Fibroblast of lung (primary cell): ENCODE measurements around the gene LY6G6F.
A peak's percentile ranks its signal among the peaks of the same experiment; 100 is the strongest.

Experiments used
- EZH2 ChIP-seq: IDR thresholded peaks from 2 replicates; pipeline ENCODE4 v1.5.1; 2012; ENCODE audit warnings: low read length, control low read depth, mild to moderate bottlenecking; ENCODE audit errors: missing control alignments
- TF ChIP-seq, protein P1 (sequence below), 2 donors: IDR thresholded peaks in 1 of 2; conservative IDR thresholded peaks in 1 of 2; 1 replicate in 1 of 2; 2 replicates in 1 of 2; pipeline ENCODE4 v1.5.1; 2011 to 2012; ENCODE audit warnings: low read length in 2 of 2, control low read depth in 1 of 2, inconsistent platforms in 1 of 2, low read depth in 1 of 2, mild to moderate bottlenecking in 1 of 2

DNA sequence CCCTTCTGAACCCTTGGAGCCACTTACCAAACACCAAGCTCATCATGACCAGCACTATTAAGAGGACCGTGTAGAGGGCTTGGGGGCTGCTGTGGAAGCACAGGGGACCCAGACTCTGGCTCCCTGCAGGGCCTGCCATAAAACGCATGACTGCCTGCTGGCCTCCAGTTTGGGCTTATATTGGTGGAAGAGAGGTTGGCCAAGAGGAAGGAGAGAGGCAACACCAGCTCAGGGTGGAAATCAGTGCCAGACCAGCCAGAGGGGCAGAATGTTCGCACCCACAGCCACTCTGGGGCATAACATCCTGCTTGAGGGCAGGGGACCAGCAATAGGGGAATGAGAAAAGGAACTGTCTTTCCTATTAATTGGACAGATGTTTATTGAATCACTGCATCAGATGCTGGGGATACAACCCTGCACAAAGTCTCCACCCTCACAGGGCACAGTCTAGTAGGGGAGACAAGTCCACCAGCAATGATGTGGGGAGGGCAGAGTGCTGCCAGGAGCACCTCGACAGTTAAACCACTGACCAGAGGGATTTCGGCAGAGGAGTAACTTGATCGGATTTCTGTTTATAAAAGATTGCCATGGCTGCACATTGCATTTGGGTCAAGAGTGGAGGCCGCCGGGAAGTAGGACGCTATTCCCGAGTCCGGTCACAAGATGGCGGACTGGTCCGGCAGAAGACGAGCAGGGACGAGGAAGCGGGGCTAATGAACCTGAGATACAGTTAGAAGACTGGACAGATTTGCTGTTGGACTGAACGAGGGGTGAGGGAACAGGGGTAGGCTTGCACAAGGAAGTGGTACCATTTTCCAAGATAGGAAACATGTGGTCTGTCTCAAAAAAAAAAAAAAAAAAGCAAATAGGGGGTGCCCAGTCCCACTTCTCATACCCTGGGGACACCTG, 26.2 kb upstream of the LY6G6F start, which contains the start of gene LY6G5C:
- TF ChIP-seq, protein P1, sequence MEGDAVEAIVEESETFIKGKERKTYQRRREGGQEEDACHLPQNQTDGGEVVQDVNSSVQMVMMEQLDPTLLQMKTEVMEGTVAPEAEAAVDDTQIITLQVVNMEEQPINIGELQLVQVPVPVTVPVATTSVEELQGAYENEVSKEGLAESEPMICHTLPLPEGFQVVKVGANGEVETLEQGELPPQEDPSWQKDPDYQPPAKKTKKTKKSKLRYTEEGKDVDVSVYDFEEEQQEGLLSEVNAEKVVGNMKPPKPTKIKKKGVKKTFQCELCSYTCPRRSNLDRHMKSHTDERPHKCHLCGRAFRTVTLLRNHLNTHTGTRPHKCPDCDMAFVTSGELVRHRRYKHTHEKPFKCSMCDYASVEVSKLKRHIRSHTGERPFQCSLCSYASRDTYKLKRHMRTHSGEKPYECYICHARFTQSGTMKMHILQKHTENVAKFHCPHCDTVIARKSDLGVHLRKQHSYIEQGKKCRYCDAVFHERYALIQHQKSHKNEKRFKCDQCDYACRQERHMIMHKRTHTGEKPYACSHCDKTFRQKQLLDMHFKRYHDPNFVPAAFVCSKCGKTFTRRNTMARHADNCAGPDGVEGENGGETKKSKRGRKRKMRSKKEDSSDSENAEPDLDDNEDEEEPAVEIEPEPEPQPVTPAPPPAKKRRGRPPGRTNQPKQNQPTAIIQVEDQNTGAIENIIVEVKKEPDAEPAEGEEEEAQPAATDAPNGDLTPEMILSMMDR (conservative IDR thresholded peaks at IDR 0.05 in 1 of 2, IDR thresholded peaks at IDR 0.05 in 1 of 2; ENCODE audit: low read depth in 1 of 2, low read length in 2 of 2) = peak; percentile 61 to 76
- no peak for TF ChIP-seq EZH2
